Measurements from ENCODE around the gene PTCSC3.

- no peak for TF ChIP-seq POLR2AphosphoS5 (IDR thresholded peaks at IDR 0.05; ENCODE audit: low read depth, low read length)
- no peak for TF ChIP-seq TAF1 (IDR thresholded peaks at IDR 0.05; ENCODE audit: borderline replicate concordance, insufficient read depth, low read length)
- TF ChIP-seq REST (IDR thresholded peaks at IDR 0.05; ENCODE audit: insufficient read depth in 1 of 2, low read depth in 2 of 2, low read length in 2 of 2), result no peak
- no peak for TF ChIP-seq SIN3A (IDR thresholded peaks at IDR 0.05; ENCODE audit: borderline replicate concordance, insufficient read depth, low read length)
Measured at GRCh38 chr14:36217732-36218131, 41.2 kb upstream of the PTCSC3 start.
